H1 (cell line): Measurements from ENCODE around the gene P2RX6. TPM values are rescaled to one million over a fixed set of nuclear protein-coding genes. Genes with fewer than 3 reads are reported as not detected.

ENCODE experiments used
- CTCF ChIA-PET: fragments of 300-600 bp; sonication (Branson Sonifier 250); formaldehyde crosslinking; loops from one replicate; lab custom pipeline; 2021; ENCODE audit not compliant: partially characterized antibody; lab: Charles Lee
- POLR2A ChIA-PET: fragments of 300-600 bp; sonication (Branson Sonifier 250); formaldehyde crosslinking; loops from one replicate; lab custom pipeline; 2021; ENCODE audit warnings: inconsistent platforms; ENCODE audit not compliant: partially characterized antibody; lab: Charles Lee
- DNase-seq, 2 experiments: peaks; one replicate each; pipeline versions ENCODE4 v3.0.0 to v3.0.0-alpha.2; 2010 to 2022; ENCODE audit warnings: low spot score in 2 of 2, low read depth in 1 of 2, mixed read lengths in 1 of 2
- FAIRE-seq: peaks from 2 replicates; lab custom pipeline; 2011; peaks lifted over from hg19 to GRCh38; lab: Jason Lieb, UNC
- H2AFZ ChIP-seq: 2 replicates; pipeline ENCODE4 v1.8.1; 2012; ENCODE audit warnings: low read length, inconsistent platforms
- H2AK5ac ChIP-seq: 2 replicates; pipeline ENCODE4 v1.6.1; 2013; ENCODE audit warnings: low read depth, low read length
- H2BK120ac ChIP-seq: replicated peaks from 2 replicates; pipeline ENCODE3; 2013; ENCODE audit warnings: low read depth, low read length, inconsistent platforms
- H2BK12ac ChIP-seq: 2 replicates; pipeline ENCODE4 v1.6.1; 2013; ENCODE audit warnings: low read depth, low read length
- H2BK15ac ChIP-seq: 2 replicates; pipeline ENCODE4 v1.6.1; 2013; ENCODE audit warnings: low read length
- H2BK20ac ChIP-seq: 2 replicates; pipeline ENCODE4 v1.6.1; 2013; ENCODE audit warnings: low read length
- H2BK5ac ChIP-seq: 2 replicates; pipeline ENCODE4 v1.6.1; 2013; ENCODE audit warnings: low read depth, low read length
- H3K14ac ChIP-seq: 2 replicates; pipeline ENCODE4 v1.6.1; 2013; ENCODE audit warnings: inconsistent platforms; ENCODE audit not compliant: insufficient read length
- H3K18ac ChIP-seq: 2 replicates; pipeline ENCODE4 v1.6.1; 2013; ENCODE audit warnings: low read length; ENCODE audit errors: extremely low read depth
- H3K23ac ChIP-seq: 2 replicates; pipeline ENCODE4 v1.6.1; 2013; ENCODE audit warnings: inconsistent platforms; ENCODE audit not compliant: insufficient read length
- H3K23me2 ChIP-seq: 2 replicates; pipeline ENCODE4 v1.6.1; 2013; ENCODE audit warnings: low read depth, low read length
- H3K27ac ChIP-seq: 2 replicates; pipeline ENCODE4 v1.6.1; 2011; ENCODE audit warnings: low read depth, low read length, inconsistent platforms
- H3K27me3 ChIP-seq, 4 experiments: replicated peaks in 1 of 4; 1 replicate in 1 of 4; 2 replicates in 3 of 4; pipeline versions ENCODE4 v1.6.1 to v1.8.1; 2011 to 2013; ENCODE audit warnings: low read length in 3 of 4, mild to moderate bottlenecking in 3 of 4, inconsistent platforms in 2 of 4, mixed read lengths in 2 of 4, moderate library complexity in 1 of 4; ENCODE audit not compliant: control insufficient read depth in 3 of 4, insufficient read depth in 3 of 4; ENCODE audit errors: extremely low read depth in 1 of 4
- H3K36me3 ChIP-seq, 4 experiments: 2 replicates each; pipeline versions ENCODE4 v1.6.1 to v1.8.1; 2011 to 2013; ENCODE audit warnings: mild to moderate bottlenecking in 4 of 4, low read length in 3 of 4, moderate library complexity in 2 of 4, control low read depth in 1 of 4, inconsistent platforms in 1 of 4; ENCODE audit not compliant: insufficient read depth in 4 of 4, control insufficient read depth in 2 of 4
- H3K4ac ChIP-seq: replicated peaks from 2 replicates; pipeline ENCODE3; 2013; ENCODE audit warnings: low read length, low read depth, mixed read lengths, inconsistent platforms; ENCODE audit not compliant: insufficient read length
- H3K4me1 ChIP-seq, 4 experiments: replicated peaks in 1 of 4; 1 replicate in 1 of 4; 2 replicates in 3 of 4; pipeline versions ENCODE4 v1.6.1 to v1.8.1; 2011 to 2013; ENCODE audit warnings: low read length in 3 of 4, inconsistent platforms in 2 of 4, mixed read lengths in 1 of 4; ENCODE audit not compliant: insufficient read depth in 4 of 4, control insufficient read depth in 3 of 4
- H3K4me2 ChIP-seq, 2 experiments: 2 replicates each; pipeline versions ENCODE4 v1.6.1 to v1.8.1; 2011 to 2013; ENCODE audit warnings: low read depth in 2 of 2, low read length in 2 of 2, control low read depth in 1 of 2, inconsistent platforms in 1 of 2, mild to moderate bottlenecking in 1 of 2; ENCODE audit not compliant: insufficient read depth in 1 of 2
- H3K4me3 ChIP-seq, 4 experiments: fragments of 200-600, 300-600 bp in 1 of 4; sonication (generic), shearing (Covaris generic), sonication (Bioruptor Twin) in 1 of 4; 2 replicates each; pipeline versions ENCODE4 v1.5.1 to v1.8.1; 2011 to 2016; ENCODE audit warnings: low read length in 4 of 4, low read depth in 3 of 4, control low read depth in 2 of 4, inconsistent platforms in 2 of 4, mild to moderate bottlenecking in 2 of 4, mixed read lengths in 1 of 4, moderate library complexity in 1 of 4; ENCODE audit not compliant: insufficient read depth in 2 of 4; ENCODE audit errors: extremely low read depth in 1 of 4
- H3K56ac ChIP-seq: replicated peaks from 2 replicates; pipeline ENCODE3; 2013; ENCODE audit warnings: low read depth, mild to moderate bottlenecking, mixed read lengths, low read length, inconsistent platforms; ENCODE audit not compliant: insufficient read length
- H3K79me1 ChIP-seq: 2 replicates; pipeline ENCODE4 v1.6.1; 2013; ENCODE audit warnings: low read depth, low read length, control low read depth
- H3K79me2 ChIP-seq, 2 experiments: 2 replicates each; pipeline versions ENCODE4 v1.6.1 to v1.8.1; 2012 to 2013; ENCODE audit warnings: low read length in 2 of 2, mild to moderate bottlenecking in 2 of 2, inconsistent platforms in 1 of 2; ENCODE audit not compliant: insufficient read depth in 2 of 2, control insufficient read depth in 1 of 2
- H3K9ac ChIP-seq, 4 experiments: replicated peaks in 1 of 4; 1 replicate in 1 of 4; 2 replicates in 3 of 4; pipeline versions ENCODE4 v1.6.1 to v1.8.1; 2011 to 2013; ENCODE audit warnings: low read depth in 3 of 4, low read length in 3 of 4, control low read depth in 2 of 4, mild to moderate bottlenecking in 2 of 4, moderate library complexity in 2 of 4, inconsistent platforms in 1 of 4; ENCODE audit errors: extremely low read depth in 1 of 4
- H3K9me3 ChIP-seq, 2 experiments: 2 replicates each; pipeline versions ENCODE4 v1.6.1 to v1.8.1; 2012 to 2013; ENCODE audit warnings: mild to moderate bottlenecking in 2 of 2, moderate library complexity in 2 of 2, control low read depth in 1 of 2, inconsistent platforms in 1 of 2, low read depth in 1 of 2, low read length in 1 of 2, mixed read lengths in 1 of 2; ENCODE audit not compliant: insufficient read depth in 2 of 2
- H4K20me1 ChIP-seq, 2 experiments: replicated peaks in 1 of 2; 2 replicates each; pipeline versions ENCODE3 to v1.8.1; 2011 to 2013; ENCODE audit warnings: inconsistent platforms in 2 of 2, low read length in 2 of 2, mild to moderate bottlenecking in 1 of 2; ENCODE audit not compliant: insufficient read depth in 2 of 2, control insufficient read depth in 1 of 2
- H4K5ac ChIP-seq: 2 replicates; pipeline ENCODE4 v1.6.1; 2013; ENCODE audit warnings: low read length, low read depth, mixed read lengths, inconsistent platforms; ENCODE audit not compliant: insufficient read length
- H4K8ac ChIP-seq: 2 replicates; pipeline ENCODE4 v1.8.0; 2013; ENCODE audit warnings: mild to moderate bottlenecking, moderate library complexity, low read length, inconsistent platforms; ENCODE audit not compliant: insufficient read depth; ENCODE audit errors: extremely low read depth
- H4K91ac ChIP-seq: replicated peaks from 2 replicates; pipeline ENCODE3; 2013; ENCODE audit warnings: low read length, mixed read lengths, inconsistent platforms; ENCODE audit not compliant: insufficient read length
- EZH2 ChIP-seq: fragments of 200-600 bp; sonication (generic); IDR thresholded peaks from 2 replicates; pipeline ENCODE4 v1.7.1; 2012; ENCODE audit warnings: low read depth, mild to moderate bottlenecking, moderate library complexity, low read length, inconsistent platforms; ENCODE audit not compliant: severe bottlenecking
- PHF8 ChIP-seq: fragments of 200-600 bp; sonication (generic); conservative IDR thresholded peaks from 2 replicates; pipeline ENCODE4 v1.7.1; 2012; ENCODE audit warnings: low read depth, mild to moderate bottlenecking, inconsistent platforms, low read length, moderate library complexity
- SIN3A ChIP-seq, 2 experiments: IDR thresholded peaks in 1 of 2; conservative IDR thresholded peaks in 1 of 2; 2 replicates each; pipeline ENCODE4 v1.6.1; 2011 to 2012; ENCODE audit warnings: low read length in 2 of 2, improper control_type of control experiment in 1 of 2, low read depth in 1 of 2, mild to moderate bottlenecking in 1 of 2
- SIRT6 ChIP-seq: IDR thresholded peaks from one replicate; pipeline ENCODE4 v1.7.1; 2012; ENCODE audit warnings: low read length, inconsistent platforms
- WGBS, 2 experiments: shearing (Covaris generic) in 1 of 2; methylation state at CpG; one replicate each; pipeline versions ENCODE4 v1.1.6 to v1.1.7; 2013 to 2015; ENCODE audit warnings: low lambda C conversion rate in 2 of 2, mixed read lengths in 2 of 2, inconsistent platforms in 1 of 2, low coverage in 1 of 2, missing lambda C conversion rate in 1 of 2; ENCODE audit not compliant: insufficient replicate concordance in 2 of 2, insufficient coverage in 1 of 2, insufficient read length in 1 of 2; ENCODE audit errors: extremely low coverage in 1 of 2, missing lambda C conversion rate in 1 of 2; 5-methylcytosine and 5-hydroxymethylcytosine counted together
- polyA plus RNA-seq, 7 experiments: library from polyadenylated mRNA; depleted of rRNA in 3 of 7; stranded (reverse) in 5 of 7; unstranded in 2 of 7; fragments of >200 nt in 5 of 7; fragments of 200-250 nt in 2 of 7; gene quantifications; 1 replicate in 5 of 7; 2 replicates in 1 of 7; 4 replicates in 1 of 7; pipeline versions ENCODE4 v1.2.1 to v1.2.3, GENCODE V29; 2011 to 2013; ENCODE audit warnings: missing spikeins in 2 of 7, mixed read lengths in 2 of 7
- total RNA-seq: library from RNA; stranded (reverse); fragmentation: NEBNext Ultra II Directional; extraction: Animal tissue kit (Norgen Biotek cat#: 25700); gene quantifications from 2 replicates; pipeline ENCODE4 v1.2.1, GENCODE V29; 2021

Gene P2RX6
- total and polyA plus RNA-seq, 2 of the 8 experiments (the other 6 are each of a cell fraction or from before 2014, with no cell fraction given), result 0.09 TPM; not detected in 1

DNA sequence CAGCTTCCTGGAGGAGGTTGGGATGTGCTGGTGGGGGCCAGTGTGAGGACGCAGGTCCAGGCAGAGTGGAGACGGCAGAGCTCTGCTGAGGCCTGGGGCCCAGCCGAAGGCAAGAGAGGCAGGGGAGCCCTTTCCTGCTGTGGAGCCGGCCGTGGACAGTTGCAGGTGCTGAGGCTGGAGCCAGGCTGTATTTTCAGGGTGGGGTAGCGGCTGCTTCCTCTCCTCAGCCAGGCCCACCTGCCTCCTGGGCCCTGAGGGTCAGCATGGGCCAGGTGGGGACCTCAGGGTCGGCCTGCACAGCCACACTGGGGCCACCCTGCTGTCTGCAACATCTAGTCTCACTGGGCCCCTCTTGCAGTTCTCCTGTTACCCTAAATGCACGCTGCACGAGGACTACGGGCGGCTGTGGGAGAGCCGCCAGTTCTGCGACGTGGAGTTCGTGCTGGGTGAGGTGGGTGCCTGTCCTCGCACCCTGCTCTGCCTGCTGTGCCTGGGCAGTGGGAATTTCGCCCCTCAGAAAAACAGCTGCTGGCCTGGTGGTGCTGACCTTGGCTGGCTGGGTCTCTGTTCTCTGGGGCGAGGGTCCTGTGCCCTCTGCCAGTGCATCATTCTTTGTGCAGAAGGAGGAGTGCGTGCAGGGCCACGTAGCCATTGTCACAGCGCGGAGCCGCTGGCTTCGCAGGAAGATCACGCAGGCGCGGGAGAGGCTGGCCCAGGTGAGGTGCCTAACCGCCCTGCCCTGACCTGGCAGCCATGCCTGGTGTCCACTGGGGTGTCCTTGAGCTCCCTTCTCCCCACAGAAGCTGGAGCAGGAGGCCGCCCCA, 21.4 kb upstream of the P2RX6 start:
- Histone ChIP-seq H3K23ac (no peak overlapping the region), H3K4me3 (no peak overlapping the region), H4K91ac (no peak overlapping the region), H3K18ac (no peak overlapping the region), H2AK5ac (no peak overlapping the region), H3K4me2 (no peak overlapping the region), H4K8ac (no peak overlapping the region), H3K56ac (no peak overlapping the region), H2BK5ac (no peak overlapping the region), H3K36me3 (peaks cover 0 to 10% (median 3%) of the 10 kb centered on the region in 4 experiments; a peak in 4 of 8 replicates), H3K27me3 (no peaks in the 10 kb centered on the region), H3K27ac (no peak overlapping the region), H2BK120ac (no peak overlapping the region), H2BK15ac (no peak overlapping the region), H4K20me1 (peaks cover 0 to 14% of the 10 kb centered on the region in 2 experiments), H4K5ac (no peak overlapping the region), H2AFZ (no peak overlapping the region), H3K79me1 (no peaks in the 10 kb centered on the region), H3K4ac (no peak overlapping the region), H3K4me1 (no peaks in the 10 kb centered on the region; a peak in 1 of 7 replicates), H2BK20ac (no peak overlapping the region), H3K9me3 (no peaks in the 10 kb centered on the region), H3K14ac (no peak overlapping the region), H3K23me2 (no peaks in the 10 kb centered on the region), H3K9ac (no peak overlapping the region), H3K79me2 (no peaks in the 10 kb centered on the region), H2BK12ac (no peak overlapping the region)
- WGBS, 2 experiments, result 94% methylated on average over 20 of the region's 29 CpGs; no CpG with 5 or more reads in 1 of the 2 experiments
- POLR2A ChIA-PET, result interaction anchor here (0.5 kb wide), 1 partner anchor 92 kb away, joined by 4 read pairs; no protein-coding TSS in a partner anchor
- CTCF ChIA-PET, result interaction anchor here (1.2 to 1.7 kb wide), 2 partner anchors 9 to 21 kb away, joined by 4 read pairs; no protein-coding TSS in a partner anchor
- DNase-seq, result no peak
- FAIRE-seq, result no peak
- TF ChIP-seq EZH2 (no peak), SIRT6 (no peak), PHF8 (no peak), SIN3A (conservative IDR thresholded peaks at IDR 0.05 in 1 of 2, IDR thresholded peaks at IDR 0.05 in 1 of 2; ENCODE audit: low read depth in 1 of 2, low read length in 2 of 2) (no peak)
